HG02885 (cell line): ENCODE results near the gene TAGLN2.

Source experiments
- ATAC-seq: cut with Tn5 transposase; IDR thresholded peaks from one replicate; pipeline ENCODE4 v1.9.1; 2021; ENCODE audit warnings: mild to moderate bottlenecking; ENCODE audit not compliant: unreplicated experiment, poor library complexity

TAGLN2 gene

GRCh38 chr1:159937054-159937750, 11.9 kb upstream of the TAGLN2 start:
- ATAC-seq = no peak

- ATAC-seq = peak; percentile 48
Observed at GRCh38 chr1:159936273-159936904, 11.1 kb upstream of the TAGLN2 start.

- no peak for ATAC-seq
Observed at GRCh38 chr1:159935719-159936272, 10.5 kb upstream of the TAGLN2 start.

- no peak for ATAC-seq
Observed at GRCh38 chr1:159935305-159935704, 10.0 kb upstream of the TAGLN2 start.

- ATAC-seq = no peak
Observed at GRCh38 chr1:159934136-159935039, 9.1 kb upstream of the TAGLN2 start.

GRCh38 chr1:159933347-159933746, 8.0 kb upstream of the TAGLN2 start:
- no peak for ATAC-seq

- ATAC-seq = no peak
Observed at GRCh38 chr1:159932296-159933285, 7.3 kb upstream of the TAGLN2 start.

GRCh38 chr1:159931795-159932173, 6.5 kb upstream of the TAGLN2 start:
- no peak for ATAC-seq

- no peak for ATAC-seq
Observed at GRCh38 chr1:159931101-159931794, 5.9 kb upstream of the TAGLN2 start.

GRCh38 chr1:159930634-159931033, 5.3 kb upstream of the TAGLN2 start:
- no peak for ATAC-seq

GRCh38 chr1:159930216-159930615, 4.9 kb upstream of the TAGLN2 start:
- no peak for ATAC-seq

GRCh38 chr1:159929155-159930051, 4.1 kb upstream of the TAGLN2 start:
- ATAC-seq = no peak

- ATAC-seq = no peak
Observed at GRCh38 chr1:159928491-159929050, 3.3 kb upstream of the TAGLN2 start.

GRCh38 chr1:159927849-159928431, 2.6 kb upstream of the TAGLN2 start:
- no peak for ATAC-seq

- no peak for ATAC-seq
Observed at GRCh38 chr1:159927211-159927848, 2.0 kb upstream of the TAGLN2 start.

GRCh38 chr1:159925719-159926078, 392 bp upstream of the TAGLN2 start:
- ATAC-seq = peak; percentile 6
